ENCODE results near the gene IL17B.

- no peak for TF ChIP-seq POLR2AphosphoS5 (IDR thresholded peaks at IDR 0.05; ENCODE audit: insufficient read depth in 1 of 2, low read depth in 1 of 2)
- TF ChIP-seq, protein P1, sequence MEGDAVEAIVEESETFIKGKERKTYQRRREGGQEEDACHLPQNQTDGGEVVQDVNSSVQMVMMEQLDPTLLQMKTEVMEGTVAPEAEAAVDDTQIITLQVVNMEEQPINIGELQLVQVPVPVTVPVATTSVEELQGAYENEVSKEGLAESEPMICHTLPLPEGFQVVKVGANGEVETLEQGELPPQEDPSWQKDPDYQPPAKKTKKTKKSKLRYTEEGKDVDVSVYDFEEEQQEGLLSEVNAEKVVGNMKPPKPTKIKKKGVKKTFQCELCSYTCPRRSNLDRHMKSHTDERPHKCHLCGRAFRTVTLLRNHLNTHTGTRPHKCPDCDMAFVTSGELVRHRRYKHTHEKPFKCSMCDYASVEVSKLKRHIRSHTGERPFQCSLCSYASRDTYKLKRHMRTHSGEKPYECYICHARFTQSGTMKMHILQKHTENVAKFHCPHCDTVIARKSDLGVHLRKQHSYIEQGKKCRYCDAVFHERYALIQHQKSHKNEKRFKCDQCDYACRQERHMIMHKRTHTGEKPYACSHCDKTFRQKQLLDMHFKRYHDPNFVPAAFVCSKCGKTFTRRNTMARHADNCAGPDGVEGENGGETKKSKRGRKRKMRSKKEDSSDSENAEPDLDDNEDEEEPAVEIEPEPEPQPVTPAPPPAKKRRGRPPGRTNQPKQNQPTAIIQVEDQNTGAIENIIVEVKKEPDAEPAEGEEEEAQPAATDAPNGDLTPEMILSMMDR (IDR thresholded peaks at IDR 0.05): no peak
- no peak for TF ChIP-seq POLR2A (IDR thresholded peaks at IDR 0.05)
Observed at GRCh38 chr5:149413477-149414210, 34.6 kb upstream of the IL17B start.
